ENCODE data around the gene CRHR1.

- TF ChIP-seq EZH2phosphoT487 (IDR thresholded peaks at IDR 0.05; ENCODE audit: insufficient read depth, low read depth) = no peak
- TF ChIP-seq EZH2 (IDR thresholded peaks at IDR 0.05; ENCODE audit: insufficient read depth, poor library complexity, severe bottlenecking) = no peak
Observed at GRCh38 chr17:45775148-45775547, 9.0 kb upstream of the CRHR1 start.

All from GM23248 (cell line).